ENCODE measurements around the gene ZC3H4.
"Not testable (repeated sequence)": the region's sequence is repeated elsewhere in the genome, so short reads cannot be mapped to it uniquely, and the experiment has no call there.

ZC3H4 gene

DNA sequence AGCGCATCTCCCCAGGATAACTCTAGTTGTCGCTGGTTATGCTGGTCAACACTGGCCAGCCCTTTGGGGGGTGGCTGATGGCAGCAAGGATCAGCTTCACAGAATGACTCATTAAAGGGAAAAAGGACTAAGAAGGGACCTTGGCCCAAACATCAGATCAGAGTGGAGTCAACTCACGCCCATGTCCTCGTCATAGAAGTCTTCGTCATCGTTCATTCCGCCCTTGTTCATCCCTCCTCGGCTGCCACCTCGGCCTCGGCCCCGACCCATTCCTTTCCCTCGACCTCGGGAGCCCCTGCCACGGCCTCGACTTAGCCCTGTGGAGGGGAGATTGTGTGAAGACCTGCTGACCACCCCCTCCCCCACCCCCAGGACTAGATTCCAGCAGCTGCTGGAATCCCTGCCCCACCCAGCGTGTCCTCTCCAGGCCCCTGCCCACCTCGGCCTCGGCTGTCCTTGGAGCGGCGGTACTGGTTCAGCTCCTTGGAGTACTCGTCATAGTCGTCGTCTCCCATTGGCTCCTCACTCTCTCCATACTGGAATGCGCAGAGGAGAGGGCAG is 28.6 kb downstream of the ZC3H4 start:
- DNase-seq (ENCODE audit: low read depth): no peak

DNA sequence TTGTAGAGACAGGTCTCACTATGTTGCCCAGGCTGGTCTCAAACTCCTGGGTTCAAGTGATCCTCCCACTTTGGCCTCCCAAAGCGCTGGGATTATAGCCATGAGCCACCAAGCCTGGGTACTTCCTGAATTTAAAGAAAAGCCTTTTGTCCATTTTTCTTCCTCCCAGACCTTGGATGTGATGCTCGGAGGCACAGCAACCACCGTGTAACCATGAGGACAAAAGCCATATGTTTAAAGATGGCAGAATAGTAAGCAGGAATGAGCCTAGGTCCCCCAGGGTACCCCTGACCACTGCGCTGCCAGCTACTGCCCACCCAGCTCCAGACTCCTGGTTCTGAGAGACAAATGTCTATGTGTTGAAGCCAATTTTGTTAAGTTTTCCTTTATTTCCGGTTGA is 31.1 kb downstream of the ZC3H4 start:
- DNase-seq (ENCODE audit: low read depth): no peak

GRCh38 chr19:47081095-47081494 is 32.5 kb downstream of the ZC3H4 start:
- DNase-seq (ENCODE audit: low read depth): no peak

DNA sequence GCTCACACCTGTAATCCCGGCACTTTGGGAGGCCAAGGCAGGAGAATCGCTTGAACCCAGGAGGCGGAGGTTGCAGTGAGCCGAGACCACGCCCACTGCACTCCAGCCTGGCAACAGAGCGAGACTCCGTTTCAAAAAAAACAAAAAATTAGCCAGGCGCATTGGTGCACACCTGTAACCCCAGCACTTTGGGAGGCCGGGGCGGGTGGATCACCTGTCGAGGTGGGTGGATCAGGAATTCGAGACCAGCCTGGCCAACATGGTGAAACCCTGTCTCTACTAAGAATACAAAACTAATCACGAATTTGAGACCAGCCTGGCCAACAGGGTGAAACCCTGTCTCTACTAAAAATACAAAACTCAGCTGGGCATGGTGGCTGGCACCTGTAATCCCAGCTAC is 35.2 kb downstream of the ZC3H4 start:
- DNase-seq (ENCODE audit: low read depth): not testable (repeated sequence)

GRCh38 chr19:47075941-47076340 is 37.6 kb downstream of the ZC3H4 start:
- DNase-seq (ENCODE audit: low read depth): no peak

GRCh38 chr19:47075179-47075810 is 38.3 kb downstream of the ZC3H4 start:
- DNase-seq (ENCODE audit: low read depth): no peak

GRCh38 chr19:47074621-47075020 is 39.0 kb downstream of the ZC3H4 start:
- DNase-seq (ENCODE audit: low read depth): no peak

DNA sequence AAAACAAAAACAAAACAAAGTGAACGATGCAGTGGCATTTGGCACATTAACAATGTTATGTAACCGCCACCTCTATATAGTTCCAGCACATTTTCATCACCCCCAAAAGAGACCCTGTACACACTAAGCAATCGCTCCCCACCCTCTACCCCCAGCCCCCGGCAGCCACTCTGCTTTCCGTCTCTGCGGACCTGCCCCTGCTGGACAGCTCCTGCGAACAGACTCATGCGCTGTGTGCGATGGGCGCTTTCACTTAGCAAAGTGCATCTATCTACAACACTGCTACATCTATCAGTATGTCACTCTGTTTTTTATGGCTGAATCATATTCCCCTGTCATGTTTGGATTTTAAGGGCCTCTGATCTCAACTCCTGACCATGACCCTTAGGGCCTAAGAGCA is 40.0 kb downstream of the ZC3H4 start:
- DNase-seq (ENCODE audit: low read depth): no peak

DNA sequence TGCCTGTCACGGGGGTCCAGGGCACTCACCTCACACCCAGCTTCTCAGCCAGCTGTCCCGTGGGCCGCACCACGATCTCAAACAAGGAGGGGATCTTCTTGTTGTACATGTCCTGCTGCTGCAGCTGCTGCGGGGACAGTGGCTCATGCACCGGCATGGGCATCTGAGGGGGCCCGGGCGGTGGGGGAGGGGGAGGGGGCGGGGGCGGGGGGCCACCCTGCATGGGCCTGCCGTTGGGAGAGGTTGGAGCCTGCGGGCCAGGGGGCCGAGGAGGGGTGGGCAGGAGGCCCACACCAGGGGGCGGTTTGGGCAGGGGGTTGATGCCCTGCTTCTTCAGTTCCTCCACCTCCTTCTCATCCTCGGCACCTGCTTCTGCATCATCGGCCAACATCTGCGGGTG is 41.3 kb downstream of the ZC3H4 start:
- no peak for DNase-seq (ENCODE audit: low read depth)

- no peak for DNase-seq (ENCODE audit: low read depth)
Observed at GRCh38 chr19:47071731-47072130, 41.8 kb downstream of the ZC3H4 start.

- DNase-seq (ENCODE audit: low read depth): no peak
Observed at GRCh38 chr19:47070756-47071155, 42.8 kb downstream of the ZC3H4 start.

- DNase-seq (ENCODE audit: low read depth): no peak
Observed at GRCh38 chr19:47069795-47070194, 43.8 kb downstream of the ZC3H4 start.

GRCh38 chr19:47068876-47069406 is 44.6 kb downstream of the ZC3H4 start:
- no peak for DNase-seq (ENCODE audit: low read depth)

DNA sequence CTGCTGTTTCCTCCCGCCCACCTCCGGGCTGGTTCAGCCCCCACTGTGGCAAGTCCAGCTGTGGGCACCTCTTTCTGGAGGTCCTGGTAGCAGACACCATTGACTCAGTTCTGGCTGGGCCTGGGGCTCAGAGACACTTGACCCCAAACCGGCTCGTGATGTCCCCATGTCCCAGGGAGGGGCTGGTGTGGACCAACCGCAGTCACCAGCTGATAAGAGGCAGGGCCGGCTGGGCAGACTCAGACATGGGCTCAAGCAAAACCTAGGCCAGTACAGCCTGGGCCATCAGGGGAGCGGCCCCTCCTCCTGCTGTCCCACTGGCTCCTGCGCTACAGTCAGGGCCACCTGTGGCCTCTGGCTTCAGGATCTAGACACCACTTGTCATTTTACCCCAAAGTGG is 45.3 kb downstream of the ZC3H4 start:
- DNase-seq (ENCODE audit: low read depth): no peak

DNA sequence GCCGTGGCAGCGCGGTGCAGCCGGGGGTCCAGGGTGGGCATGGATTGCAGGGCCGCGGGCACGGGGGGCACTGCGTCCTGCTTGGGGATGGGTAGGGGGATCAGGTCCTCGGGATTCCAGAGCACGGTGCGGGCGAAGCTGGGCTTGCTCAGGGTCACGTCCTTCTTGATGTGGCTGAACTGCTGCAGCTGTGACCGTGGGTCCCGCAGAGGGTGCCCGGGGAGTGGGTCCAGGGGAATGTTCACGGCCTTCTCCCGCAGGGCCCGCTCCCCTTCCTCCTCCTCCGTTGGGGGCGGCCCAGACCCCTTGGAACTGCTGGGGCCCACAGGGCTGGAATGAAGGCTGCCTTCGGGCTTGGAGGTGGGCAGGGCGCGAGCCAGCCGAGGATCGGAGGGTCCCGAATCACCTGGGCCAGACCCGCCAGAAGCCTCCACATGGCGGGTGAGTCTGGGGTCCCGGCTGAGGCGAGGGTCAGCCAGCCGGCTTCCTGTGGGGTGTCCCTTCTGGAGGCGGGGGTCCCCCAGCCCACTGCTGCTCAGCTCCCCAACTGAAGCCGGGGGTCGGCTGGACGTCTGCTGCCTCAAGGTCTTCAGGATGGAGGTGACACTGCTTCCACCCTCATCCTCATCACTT is 46.2 kb downstream of the ZC3H4 start:
- DNase-seq (ENCODE audit: low read depth): no peak

- no peak for DNase-seq (ENCODE audit: low read depth)
Observed at GRCh38 chr19:47066376-47067214, 47.0 kb downstream of the ZC3H4 start.

- DNase-seq (ENCODE audit: low read depth): no peak
Observed at GRCh38 chr19:47065242-47065641, 48.3 kb downstream of the ZC3H4 start.

DNA sequence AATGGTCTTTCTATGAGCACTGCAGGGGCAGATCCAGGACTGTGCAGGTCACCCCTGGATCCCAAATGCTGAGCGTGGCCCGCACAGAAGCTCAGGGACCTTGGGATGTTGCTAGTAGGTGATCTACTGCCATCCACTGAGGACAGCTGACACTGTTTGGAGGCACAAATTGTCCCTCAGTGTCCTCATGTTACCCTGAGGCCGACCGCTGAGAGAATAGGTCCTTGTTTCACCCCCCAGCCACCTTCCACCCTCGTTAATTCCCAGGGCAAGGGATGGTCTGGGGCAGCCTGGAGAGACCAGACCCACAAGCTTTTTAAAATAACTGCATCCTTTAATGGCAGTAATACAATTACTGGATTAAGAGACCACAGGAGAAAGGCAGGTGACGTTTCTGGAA is 49.7 kb downstream of the ZC3H4 start:
- DNase-seq (ENCODE audit: low read depth): no peak

DNA sequence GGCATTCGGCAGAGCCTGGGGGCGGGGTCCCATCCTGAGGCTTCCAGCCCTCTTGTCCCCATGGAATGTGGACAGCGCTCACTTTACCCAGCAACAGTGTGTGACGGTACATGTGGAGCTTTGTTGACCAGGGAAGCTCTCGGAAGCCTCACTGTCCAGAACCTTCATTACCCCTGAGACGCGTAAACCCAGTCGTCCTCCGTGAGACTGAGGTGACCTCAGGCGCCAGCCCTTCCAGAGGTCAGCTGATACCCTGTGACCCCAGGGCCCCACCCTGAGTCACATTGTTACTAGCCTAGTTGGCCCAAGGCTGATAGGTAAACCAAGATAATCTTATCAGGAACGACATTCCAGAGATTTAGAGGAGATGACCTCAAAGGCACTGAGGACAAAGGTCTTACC is 55.0 kb downstream of the ZC3H4 start:
- no peak for DNase-seq (ENCODE audit: low read depth)

DNA sequence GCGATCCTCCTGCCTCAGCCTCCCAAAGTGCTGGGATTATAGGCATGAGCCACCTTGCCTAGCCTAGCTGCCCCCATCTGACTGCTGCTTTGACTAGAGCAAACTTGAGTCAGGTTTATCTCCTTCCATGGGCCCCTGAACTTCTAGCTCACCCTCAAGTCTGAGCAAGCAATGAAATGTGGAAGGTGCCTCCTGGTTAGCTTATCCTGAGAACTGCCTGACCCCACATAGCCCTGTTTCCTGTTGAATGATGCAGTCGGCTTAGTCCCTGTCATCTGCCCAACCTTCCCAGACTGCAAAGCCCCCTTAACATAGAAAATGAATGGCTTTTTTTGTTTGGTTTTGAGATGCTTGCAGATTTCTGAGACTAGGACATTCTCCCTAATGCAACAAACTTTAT is 56.2 kb downstream of the ZC3H4 start:
- DNase-seq (ENCODE audit: low read depth): no peak

- DNase-seq (ENCODE audit: low read depth): no peak
Observed at GRCh38 chr19:47056411-47056810, 57.2 kb downstream of the ZC3H4 start.

GRCh38 chr19:47050562-47050961 is 63.0 kb downstream of the ZC3H4 start:
- not testable (repeated sequence) for DNase-seq (ENCODE audit: low read depth)

- DNase-seq (ENCODE audit: low read depth): no peak
Observed at GRCh38 chr19:47049307-47049700, 64.3 kb downstream of the ZC3H4 start.

Measured in activated gamma-delta T cell treated with anti-CD3 and anti-CD28 coated beads, Interleukin-2, amount 50 U/mL, for 16 hours (primary cell).